H1 (cell line): Measurements from ENCODE around the gene DPY19L3. TPM values are rescaled to one million over a fixed set of nuclear protein-coding genes. Genes with fewer than 3 reads are reported as not detected.

ENCODE experiments used
- CTCF ChIA-PET: fragments of 300-600 bp; sonication (Branson Sonifier 250); formaldehyde crosslinking; loops from one replicate; lab custom pipeline; 2021; ENCODE audit not compliant: partially characterized antibody; lab: Charles Lee
- POLR2A ChIA-PET: fragments of 300-600 bp; sonication (Branson Sonifier 250); formaldehyde crosslinking; loops from one replicate; lab custom pipeline; 2021; ENCODE audit warnings: inconsistent platforms; ENCODE audit not compliant: partially characterized antibody; lab: Charles Lee
- DNase-seq, 2 experiments: peaks; one replicate each; pipeline versions ENCODE4 v3.0.0 to v3.0.0-alpha.2; 2010 to 2022; ENCODE audit warnings: low spot score in 2 of 2, low read depth in 1 of 2, mixed read lengths in 1 of 2
- FAIRE-seq: peaks from 2 replicates; lab custom pipeline; 2011; peaks lifted over from hg19 to GRCh38; lab: Jason Lieb, UNC
- H2AFZ ChIP-seq: 2 replicates; pipeline ENCODE4 v1.8.1; 2012; ENCODE audit warnings: low read length, inconsistent platforms
- H2AK5ac ChIP-seq: 2 replicates; pipeline ENCODE4 v1.6.1; 2013; ENCODE audit warnings: low read depth, low read length
- H2BK120ac ChIP-seq: replicated peaks from 2 replicates; pipeline ENCODE3; 2013; ENCODE audit warnings: low read depth, low read length, inconsistent platforms
- H2BK12ac ChIP-seq: 2 replicates; pipeline ENCODE4 v1.6.1; 2013; ENCODE audit warnings: low read depth, low read length
- H2BK15ac ChIP-seq: 2 replicates; pipeline ENCODE4 v1.6.1; 2013; ENCODE audit warnings: low read length
- H2BK20ac ChIP-seq: 2 replicates; pipeline ENCODE4 v1.6.1; 2013; ENCODE audit warnings: low read length
- H2BK5ac ChIP-seq: 2 replicates; pipeline ENCODE4 v1.6.1; 2013; ENCODE audit warnings: low read depth, low read length
- H3K14ac ChIP-seq: 2 replicates; pipeline ENCODE4 v1.6.1; 2013; ENCODE audit warnings: inconsistent platforms; ENCODE audit not compliant: insufficient read length
- H3K18ac ChIP-seq: 2 replicates; pipeline ENCODE4 v1.6.1; 2013; ENCODE audit warnings: low read length; ENCODE audit errors: extremely low read depth
- H3K23ac ChIP-seq: 2 replicates; pipeline ENCODE4 v1.6.1; 2013; ENCODE audit warnings: inconsistent platforms; ENCODE audit not compliant: insufficient read length
- H3K23me2 ChIP-seq: 2 replicates; pipeline ENCODE4 v1.6.1; 2013; ENCODE audit warnings: low read depth, low read length
- H3K27ac ChIP-seq: 2 replicates; pipeline ENCODE4 v1.6.1; 2011; ENCODE audit warnings: low read depth, low read length, inconsistent platforms
- H3K27me3 ChIP-seq, 4 experiments: replicated peaks in 1 of 4; 1 replicate in 1 of 4; 2 replicates in 3 of 4; pipeline versions ENCODE4 v1.6.1 to v1.8.1; 2011 to 2013; ENCODE audit warnings: low read length in 3 of 4, mild to moderate bottlenecking in 3 of 4, inconsistent platforms in 2 of 4, mixed read lengths in 2 of 4, moderate library complexity in 1 of 4; ENCODE audit not compliant: control insufficient read depth in 3 of 4, insufficient read depth in 3 of 4; ENCODE audit errors: extremely low read depth in 1 of 4
- H3K36me3 ChIP-seq, 4 experiments: 2 replicates each; pipeline versions ENCODE4 v1.6.1 to v1.8.1; 2011 to 2013; ENCODE audit warnings: mild to moderate bottlenecking in 4 of 4, low read length in 3 of 4, moderate library complexity in 2 of 4, control low read depth in 1 of 4, inconsistent platforms in 1 of 4; ENCODE audit not compliant: insufficient read depth in 4 of 4, control insufficient read depth in 2 of 4
- H3K4ac ChIP-seq: replicated peaks from 2 replicates; pipeline ENCODE3; 2013; ENCODE audit warnings: low read length, low read depth, mixed read lengths, inconsistent platforms; ENCODE audit not compliant: insufficient read length
- H3K4me1 ChIP-seq, 4 experiments: replicated peaks in 1 of 4; 1 replicate in 1 of 4; 2 replicates in 3 of 4; pipeline versions ENCODE4 v1.6.1 to v1.8.1; 2011 to 2013; ENCODE audit warnings: low read length in 3 of 4, inconsistent platforms in 2 of 4, mixed read lengths in 1 of 4; ENCODE audit not compliant: insufficient read depth in 4 of 4, control insufficient read depth in 3 of 4
- H3K4me2 ChIP-seq, 2 experiments: 2 replicates each; pipeline versions ENCODE4 v1.6.1 to v1.8.1; 2011 to 2013; ENCODE audit warnings: low read depth in 2 of 2, low read length in 2 of 2, control low read depth in 1 of 2, inconsistent platforms in 1 of 2, mild to moderate bottlenecking in 1 of 2; ENCODE audit not compliant: insufficient read depth in 1 of 2
- H3K4me3 ChIP-seq, 4 experiments: fragments of 200-600, 300-600 bp in 1 of 4; sonication (generic), shearing (Covaris generic), sonication (Bioruptor Twin) in 1 of 4; 2 replicates each; pipeline versions ENCODE4 v1.5.1 to v1.8.1; 2011 to 2016; ENCODE audit warnings: low read length in 4 of 4, low read depth in 3 of 4, control low read depth in 2 of 4, inconsistent platforms in 2 of 4, mild to moderate bottlenecking in 2 of 4, mixed read lengths in 1 of 4, moderate library complexity in 1 of 4; ENCODE audit not compliant: insufficient read depth in 2 of 4; ENCODE audit errors: extremely low read depth in 1 of 4
- H3K56ac ChIP-seq: replicated peaks from 2 replicates; pipeline ENCODE3; 2013; ENCODE audit warnings: low read depth, mild to moderate bottlenecking, mixed read lengths, low read length, inconsistent platforms; ENCODE audit not compliant: insufficient read length
- H3K79me1 ChIP-seq: 2 replicates; pipeline ENCODE4 v1.6.1; 2013; ENCODE audit warnings: low read depth, low read length, control low read depth
- H3K79me2 ChIP-seq, 2 experiments: 2 replicates each; pipeline versions ENCODE4 v1.6.1 to v1.8.1; 2012 to 2013; ENCODE audit warnings: low read length in 2 of 2, mild to moderate bottlenecking in 2 of 2, inconsistent platforms in 1 of 2; ENCODE audit not compliant: insufficient read depth in 2 of 2, control insufficient read depth in 1 of 2
- H3K9ac ChIP-seq, 4 experiments: replicated peaks in 1 of 4; 1 replicate in 1 of 4; 2 replicates in 3 of 4; pipeline versions ENCODE4 v1.6.1 to v1.8.1; 2011 to 2013; ENCODE audit warnings: low read depth in 3 of 4, low read length in 3 of 4, control low read depth in 2 of 4, mild to moderate bottlenecking in 2 of 4, moderate library complexity in 2 of 4, inconsistent platforms in 1 of 4; ENCODE audit errors: extremely low read depth in 1 of 4
- H3K9me3 ChIP-seq, 2 experiments: 2 replicates each; pipeline versions ENCODE4 v1.6.1 to v1.8.1; 2012 to 2013; ENCODE audit warnings: mild to moderate bottlenecking in 2 of 2, moderate library complexity in 2 of 2, control low read depth in 1 of 2, inconsistent platforms in 1 of 2, low read depth in 1 of 2, low read length in 1 of 2, mixed read lengths in 1 of 2; ENCODE audit not compliant: insufficient read depth in 2 of 2
- H4K20me1 ChIP-seq, 2 experiments: replicated peaks in 1 of 2; 2 replicates each; pipeline versions ENCODE3 to v1.8.1; 2011 to 2013; ENCODE audit warnings: inconsistent platforms in 2 of 2, low read length in 2 of 2, mild to moderate bottlenecking in 1 of 2; ENCODE audit not compliant: insufficient read depth in 2 of 2, control insufficient read depth in 1 of 2
- H4K5ac ChIP-seq: 2 replicates; pipeline ENCODE4 v1.6.1; 2013; ENCODE audit warnings: low read length, low read depth, mixed read lengths, inconsistent platforms; ENCODE audit not compliant: insufficient read length
- H4K8ac ChIP-seq: 2 replicates; pipeline ENCODE4 v1.8.0; 2013; ENCODE audit warnings: mild to moderate bottlenecking, moderate library complexity, low read length, inconsistent platforms; ENCODE audit not compliant: insufficient read depth; ENCODE audit errors: extremely low read depth
- H4K91ac ChIP-seq: replicated peaks from 2 replicates; pipeline ENCODE3; 2013; ENCODE audit warnings: low read length, mixed read lengths, inconsistent platforms; ENCODE audit not compliant: insufficient read length
- WGBS, 2 experiments: shearing (Covaris generic) in 1 of 2; methylation state at CpG; one replicate each; pipeline versions ENCODE4 v1.1.6 to v1.1.7; 2013 to 2015; ENCODE audit warnings: low lambda C conversion rate in 2 of 2, mixed read lengths in 2 of 2, inconsistent platforms in 1 of 2, low coverage in 1 of 2, missing lambda C conversion rate in 1 of 2; ENCODE audit not compliant: insufficient replicate concordance in 2 of 2, insufficient coverage in 1 of 2, insufficient read length in 1 of 2; ENCODE audit errors: extremely low coverage in 1 of 2, missing lambda C conversion rate in 1 of 2; 5-methylcytosine and 5-hydroxymethylcytosine counted together
- polyA plus RNA-seq, 7 experiments: library from polyadenylated mRNA; depleted of rRNA in 3 of 7; stranded (reverse) in 5 of 7; unstranded in 2 of 7; fragments of >200 nt in 5 of 7; fragments of 200-250 nt in 2 of 7; gene quantifications; 1 replicate in 5 of 7; 2 replicates in 1 of 7; 4 replicates in 1 of 7; pipeline versions ENCODE4 v1.2.1 to v1.2.3, GENCODE V29; 2011 to 2013; ENCODE audit warnings: missing spikeins in 2 of 7, mixed read lengths in 2 of 7
- total RNA-seq: library from RNA; stranded (reverse); fragmentation: NEBNext Ultra II Directional; extraction: Animal tissue kit (Norgen Biotek cat#: 25700); gene quantifications from 2 replicates; pipeline ENCODE4 v1.2.1, GENCODE V29; 2021

Gene DPY19L3
- total and polyA plus RNA-seq, 2 of the 8 experiments (the other 6 are each of a cell fraction or from before 2014, with no cell fraction given) = 35.3 to 60.2 TPM

- Histone ChIP-seq H2AK5ac (no peak overlapping the region), H3K14ac (no peak overlapping the region), H2BK5ac (no peak overlapping the region), H2BK120ac (no peak overlapping the region), H2BK12ac (no peak overlapping the region), H3K4ac (no peak overlapping the region), H3K9me3 (0 out of 4 replicates have a peak, but pooled peaks cover 0 to 2% of the 10 kb centered on the region in 2 experiments), H4K20me1 (peaks cover 5 to 10% of the 10 kb centered on the region in 2 experiments), H3K4me2 (no peak overlapping the region), H3K27ac (no peak overlapping the region), H2BK20ac (no peak overlapping the region), H3K56ac (no peak overlapping the region), H3K79me1 (no peaks in the 10 kb centered on the region; the same call in 1 of the 2 replicates), H3K4me3 (no peak overlapping the region), H3K36me3 (peaks cover 5 to 31% (median 13%) of the 10 kb centered on the region in 4 experiments), H3K4me1 (peaks cover 0 to 4% (median 0%) of the 10 kb centered on the region in 4 experiments; a peak in 2 of 7 replicates), H3K27me3 (no peaks in the 10 kb centered on the region), H3K23ac (no peak overlapping the region), H4K91ac (no peak overlapping the region), H3K9ac (no peak overlapping the region), H2AFZ (no peak overlapping the region), H3K79me2 (peaks cover 6 to 27% of the 10 kb centered on the region in 2 experiments), H2BK15ac (no peak overlapping the region), H3K23me2 (no peaks in the 10 kb centered on the region; the same call in 1 of the 2 replicates), H4K8ac (no peak overlapping the region), H4K5ac (no peak overlapping the region), H3K18ac (no peak overlapping the region)
- 91% methylated on average over 7 of the region's 7 CpGs; no CpG with 5 or more reads in 1 of the 2 experiments for WGBS, 2 experiments
- FAIRE-seq (no peak), DNase-seq (no peak)
- POLR2A ChIA-PET = interaction anchor here (0.6 to 1.3 kb wide), 2 partner anchors 12 to 278 kb away, joined by 4 to 5 read pairs; no protein-coding TSS in a partner anchor
- CTCF ChIA-PET = interaction anchor here (0.6 to 1.8 kb wide), 4 partner anchors 15 to 496 kb away, joined by 3 to 6 read pairs (median 3); no protein-coding TSS in a partner anchor
These were observed 32.6 kb upstream of the DPY19L3 start for GRCh38 chr19:32372726-32373517.
